GM15510 (cell line): ENCODE data around the gene GNAI2.

Experiments used
- POLR2A ChIP-seq: IDR thresholded peaks from 3 replicates; pipeline ENCODE4 v1.6.1; 2011; ENCODE audit warnings: borderline replicate concordance; ENCODE audit not compliant: insufficient read length; ENCODE audit errors: extremely low read depth

GNAI2 gene

DNA sequence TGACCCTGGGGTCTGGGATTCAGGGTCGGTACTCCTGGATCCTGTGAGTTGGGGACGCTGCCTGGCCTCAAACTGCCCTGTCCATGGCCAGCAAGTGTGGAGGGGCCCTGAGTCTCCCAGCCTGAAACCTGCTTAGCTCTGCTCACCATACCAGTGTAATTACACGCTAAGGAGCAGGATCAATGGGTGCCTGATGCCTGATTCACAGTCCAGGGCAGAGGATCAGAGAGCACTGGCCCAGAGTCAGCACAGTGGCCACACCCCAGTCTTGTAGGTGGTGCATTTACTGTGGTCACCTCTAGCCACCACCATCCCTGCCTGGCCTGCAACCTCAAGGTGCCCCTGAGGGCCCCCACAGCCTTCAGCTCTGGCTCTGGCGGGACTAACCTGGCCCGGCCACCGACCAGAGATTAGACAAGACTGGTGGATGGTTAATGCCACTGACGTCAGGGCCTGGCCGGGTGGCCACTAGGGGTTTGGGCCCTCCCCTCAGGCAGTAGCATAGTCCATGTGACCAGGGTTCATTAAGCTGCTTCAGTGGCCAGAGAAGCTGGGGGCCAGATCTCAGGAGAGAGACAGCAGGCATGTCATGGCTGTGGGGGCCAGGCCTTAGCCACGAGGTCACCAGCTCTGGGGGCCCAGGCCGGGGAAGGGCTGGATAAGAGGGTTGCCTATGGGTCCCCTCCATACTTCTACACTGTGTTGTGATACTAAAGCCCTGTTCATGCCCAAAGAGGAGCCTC lies 34.3 kb upstream of the GNAI2 start:
- no peak for TF ChIP-seq POLR2A

DNA sequence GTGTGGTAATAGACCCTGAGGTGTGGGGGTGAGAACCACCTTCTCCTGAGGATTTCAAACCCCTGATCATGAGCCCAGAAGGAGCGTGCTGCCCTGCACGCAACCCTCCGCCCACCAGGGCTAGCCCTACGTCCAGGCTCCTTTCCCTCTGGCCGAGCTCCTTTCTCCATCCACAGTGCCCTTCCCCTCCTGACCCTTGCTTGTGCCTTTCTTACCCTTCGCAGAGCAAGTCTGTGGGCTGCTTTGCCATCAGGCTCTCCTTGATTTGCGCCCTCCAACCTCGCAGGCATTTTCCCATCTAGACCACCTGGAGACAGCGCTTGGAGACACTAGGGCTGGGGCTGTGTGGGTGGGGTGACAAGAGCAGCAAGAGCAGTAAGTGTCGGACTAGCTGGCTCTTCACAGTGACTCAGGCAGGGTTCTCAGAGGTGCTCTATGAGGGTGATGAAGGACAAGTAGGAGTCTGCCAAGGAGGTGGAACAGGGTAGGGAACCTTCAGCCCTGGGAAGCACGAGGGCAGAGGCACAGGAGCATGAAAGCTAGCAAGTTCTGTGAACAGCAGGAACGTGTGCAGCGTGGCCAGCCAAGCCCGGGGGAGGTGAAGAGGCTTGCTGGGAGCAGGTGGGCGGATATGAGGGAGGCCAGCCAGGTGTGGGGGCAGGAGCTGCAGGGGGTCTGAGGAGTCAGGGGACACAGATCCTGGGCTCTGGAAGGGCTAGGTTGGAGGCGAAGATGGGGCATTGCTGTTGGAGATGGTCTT lies 33.5 kb upstream of the GNAI2 start:
- no peak for TF ChIP-seq POLR2A

DNA sequence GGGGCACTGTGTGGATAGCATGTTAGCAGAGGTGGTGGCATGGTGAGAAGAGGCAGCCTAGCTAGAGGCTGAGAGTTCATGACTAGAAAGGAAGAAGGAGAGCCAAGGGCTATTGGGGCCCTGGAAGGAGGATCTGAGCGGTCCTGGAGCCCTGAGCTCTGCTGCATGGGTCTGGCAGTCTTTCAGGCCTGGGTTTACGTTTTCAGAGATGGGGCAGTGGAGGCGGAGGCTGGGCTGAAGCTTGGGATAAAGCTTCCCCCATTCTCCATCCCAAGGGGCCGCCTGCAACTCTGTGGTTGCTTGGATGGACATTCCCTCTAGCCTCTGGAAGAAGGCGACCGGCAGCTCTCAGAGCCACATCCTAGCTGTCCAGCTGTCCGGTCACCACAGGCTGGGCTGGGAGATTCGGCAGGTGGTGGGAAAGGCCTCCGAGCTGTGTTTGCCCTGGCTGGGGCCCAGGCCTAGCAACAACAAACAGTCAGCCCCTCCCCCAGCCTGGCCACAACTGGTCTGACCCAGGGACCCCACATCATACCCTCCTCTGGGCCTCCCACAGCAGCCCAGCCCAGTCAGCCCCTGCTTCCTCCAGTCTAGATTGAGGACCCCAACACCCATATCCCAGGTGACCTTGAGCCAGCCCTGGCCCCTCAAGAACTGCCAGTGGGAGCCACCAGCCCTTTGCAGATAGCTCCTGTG lies 32.7 kb upstream of the GNAI2 start:
- no peak for TF ChIP-seq POLR2A

DNA sequence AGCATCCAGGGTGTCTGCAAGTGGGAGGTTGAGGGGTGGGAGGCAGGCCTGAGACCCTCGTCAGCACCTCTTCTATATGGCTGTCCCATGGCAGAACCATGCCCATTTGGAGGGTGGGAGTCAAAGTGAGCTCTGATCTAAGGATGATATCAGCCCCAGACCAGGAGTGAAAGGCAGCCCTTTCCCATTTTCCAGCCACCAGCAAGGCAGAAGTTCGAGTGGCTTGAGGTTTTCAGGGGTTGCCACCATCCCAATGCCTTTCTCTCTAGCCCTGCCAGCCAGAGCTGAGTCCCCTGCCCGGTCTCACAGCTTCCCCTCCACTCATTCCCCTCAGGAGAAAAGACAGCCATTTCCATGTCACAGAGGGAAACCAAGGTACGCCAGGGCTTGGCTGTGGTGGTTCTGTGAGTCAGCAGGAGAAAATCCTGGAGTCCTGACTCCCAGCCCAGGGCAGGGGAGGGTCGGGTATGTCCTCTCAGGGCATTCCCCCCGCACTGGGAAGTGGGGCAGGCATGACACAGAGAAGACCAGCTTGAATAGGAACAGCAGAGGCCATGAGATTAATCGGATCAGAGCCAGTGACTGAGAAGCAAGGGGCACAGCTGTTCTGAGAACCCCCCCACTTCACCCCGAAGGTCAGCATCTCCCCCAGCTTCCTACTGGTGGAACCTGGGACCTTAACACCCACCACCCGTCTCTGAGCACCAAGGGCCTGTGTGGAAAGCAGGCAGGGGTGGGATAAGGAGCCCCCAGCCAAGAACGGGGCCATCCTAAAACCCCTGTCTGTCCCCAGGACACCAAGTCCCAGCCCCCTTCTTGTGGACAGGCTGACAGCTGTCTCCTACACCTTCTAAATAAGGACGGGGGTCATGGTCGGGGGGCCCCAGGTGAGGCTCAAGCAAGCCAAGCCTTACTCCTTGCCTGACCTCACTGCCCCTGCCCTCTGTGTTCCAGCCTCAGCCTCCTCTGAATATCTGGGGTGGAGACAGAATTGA lies 31.9 kb upstream of the GNAI2 start:
- TF ChIP-seq POLR2A, result no peak

- no peak for TF ChIP-seq POLR2A
Observed at GRCh38 chr3:50204804-50205412, 31.1 kb upstream of the GNAI2 start, which contains the start of gene SLC38A3. TSS of gene SLC38A3 (plus strand) at chr3:50205271. CDS start at chr3:50214200, 8,929 bp downstream.

DNA sequence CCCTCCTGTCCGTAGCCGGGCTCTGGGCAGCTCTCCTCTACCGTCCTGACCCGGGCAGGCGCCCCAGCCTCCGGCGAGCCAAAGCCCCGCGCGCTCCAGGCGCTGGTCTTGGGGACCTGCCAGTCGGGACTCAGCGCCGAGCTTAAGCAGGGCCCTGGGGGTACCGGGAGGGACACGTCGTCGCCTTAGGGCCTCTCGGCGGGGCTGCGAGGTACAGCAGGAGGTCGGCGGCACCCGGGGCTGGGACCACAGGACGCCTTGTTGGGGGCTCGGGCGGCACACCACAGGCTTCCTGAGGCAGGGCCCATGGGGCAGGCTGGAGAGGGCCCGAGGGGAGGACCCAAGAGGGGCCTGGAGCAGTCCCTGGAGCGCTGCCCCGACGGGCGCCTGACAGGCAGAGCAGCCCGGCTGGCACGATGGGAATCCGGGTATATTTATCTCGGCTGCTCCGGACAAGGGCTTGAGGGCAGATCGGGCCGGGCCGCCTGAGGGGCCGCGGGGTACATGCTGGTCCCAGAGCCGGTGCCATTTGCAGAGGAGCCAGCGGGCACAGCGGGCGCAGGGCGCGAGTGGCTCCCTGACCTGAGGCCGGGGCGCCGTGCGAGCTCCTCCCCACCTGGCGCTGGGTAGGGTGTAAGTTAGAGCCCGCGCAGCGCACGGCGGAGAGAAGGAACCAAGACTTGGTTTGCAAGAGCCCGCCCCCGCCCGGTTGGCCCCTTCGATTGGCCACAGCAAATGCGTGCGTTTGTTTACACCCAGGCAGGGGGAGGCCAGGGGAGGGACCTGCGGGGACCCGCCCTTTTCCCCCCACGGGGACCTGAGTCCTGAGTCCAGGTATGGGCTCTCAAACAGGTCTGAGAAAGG lies 30.4 kb upstream of the GNAI2 start:
- no peak for TF ChIP-seq POLR2A

- TF ChIP-seq POLR2A, result no peak
Observed at GRCh38 chr3:50207359-50208042, 28.5 kb upstream of the GNAI2 start.

GRCh38 chr3:50208677-50209344 lies 27.2 kb upstream of the GNAI2 start:
- no peak for TF ChIP-seq POLR2A

- no peak for TF ChIP-seq POLR2A
Observed at GRCh38 chr3:50210176-50210509, 25.9 kb upstream of the GNAI2 start.

- no peak for TF ChIP-seq POLR2A
Observed at GRCh38 chr3:50210510-50211367, 25.3 kb upstream of the GNAI2 start.

DNA sequence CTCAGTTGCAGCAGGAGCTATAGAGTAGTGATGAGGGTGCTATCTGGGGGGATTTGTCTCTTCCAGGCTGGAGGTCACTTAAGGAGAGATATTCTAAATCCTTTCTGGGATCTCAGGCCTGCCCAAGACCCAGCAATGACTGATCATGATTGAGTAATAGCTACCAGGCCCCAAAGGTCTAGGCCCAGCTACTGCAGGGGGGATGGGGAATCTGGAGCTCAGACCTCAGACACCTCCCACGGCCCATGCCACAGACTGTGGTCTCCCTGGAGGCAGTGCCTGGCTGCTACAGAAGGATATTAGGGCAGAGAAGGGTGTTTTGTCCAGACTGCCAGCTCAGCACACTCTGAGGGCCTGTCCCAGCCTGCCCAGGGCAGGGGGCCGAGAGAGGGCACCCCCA lies 24.1 kb upstream of the GNAI2 start:
- TF ChIP-seq POLR2A, result no peak
